H1 (cell line): ENCODE results near the gene ATG16L1. TPM values are rescaled to one million over a fixed set of nuclear protein-coding genes. Genes with fewer than 3 reads are reported as not detected.

Source experiments
- CTCF ChIA-PET: fragments of 300-600 bp; sonication (Branson Sonifier 250); formaldehyde crosslinking; loops from one replicate; lab custom pipeline; 2021; ENCODE audit not compliant: partially characterized antibody; lab: Charles Lee
- POLR2A ChIA-PET: fragments of 300-600 bp; sonication (Branson Sonifier 250); formaldehyde crosslinking; loops from one replicate; lab custom pipeline; 2021; ENCODE audit warnings: inconsistent platforms; ENCODE audit not compliant: partially characterized antibody; lab: Charles Lee
- DNase-seq, 2 experiments: peaks; one replicate each; pipeline versions ENCODE4 v3.0.0 to v3.0.0-alpha.2; 2010 to 2022; ENCODE audit warnings: low spot score in 2 of 2, low read depth in 1 of 2, mixed read lengths in 1 of 2
- FAIRE-seq: peaks from 2 replicates; lab custom pipeline; 2011; peaks lifted over from hg19 to GRCh38; lab: Jason Lieb, UNC
- H2AFZ ChIP-seq: 2 replicates; pipeline ENCODE4 v1.8.1; 2012; ENCODE audit warnings: low read length, inconsistent platforms
- H2AK5ac ChIP-seq: 2 replicates; pipeline ENCODE4 v1.6.1; 2013; ENCODE audit warnings: low read depth, low read length
- H2BK120ac ChIP-seq: replicated peaks from 2 replicates; pipeline ENCODE3; 2013; ENCODE audit warnings: low read depth, low read length, inconsistent platforms
- H2BK12ac ChIP-seq: 2 replicates; pipeline ENCODE4 v1.6.1; 2013; ENCODE audit warnings: low read depth, low read length
- H2BK15ac ChIP-seq: 2 replicates; pipeline ENCODE4 v1.6.1; 2013; ENCODE audit warnings: low read length
- H2BK20ac ChIP-seq: 2 replicates; pipeline ENCODE4 v1.6.1; 2013; ENCODE audit warnings: low read length
- H2BK5ac ChIP-seq: 2 replicates; pipeline ENCODE4 v1.6.1; 2013; ENCODE audit warnings: low read depth, low read length
- H3K14ac ChIP-seq: 2 replicates; pipeline ENCODE4 v1.6.1; 2013; ENCODE audit warnings: inconsistent platforms; ENCODE audit not compliant: insufficient read length
- H3K18ac ChIP-seq: 2 replicates; pipeline ENCODE4 v1.6.1; 2013; ENCODE audit warnings: low read length; ENCODE audit errors: extremely low read depth
- H3K23ac ChIP-seq: 2 replicates; pipeline ENCODE4 v1.6.1; 2013; ENCODE audit warnings: inconsistent platforms; ENCODE audit not compliant: insufficient read length
- H3K23me2 ChIP-seq: 2 replicates; pipeline ENCODE4 v1.6.1; 2013; ENCODE audit warnings: low read depth, low read length
- H3K27ac ChIP-seq: 2 replicates; pipeline ENCODE4 v1.6.1; 2011; ENCODE audit warnings: low read depth, low read length, inconsistent platforms
- H3K27me3 ChIP-seq, 4 experiments: replicated peaks in 1 of 4; 1 replicate in 1 of 4; 2 replicates in 3 of 4; pipeline versions ENCODE4 v1.6.1 to v1.8.1; 2011 to 2013; ENCODE audit warnings: low read length in 3 of 4, mild to moderate bottlenecking in 3 of 4, inconsistent platforms in 2 of 4, mixed read lengths in 2 of 4, moderate library complexity in 1 of 4; ENCODE audit not compliant: control insufficient read depth in 3 of 4, insufficient read depth in 3 of 4; ENCODE audit errors: extremely low read depth in 1 of 4
- H3K36me3 ChIP-seq, 4 experiments: 2 replicates each; pipeline versions ENCODE4 v1.6.1 to v1.8.1; 2011 to 2013; ENCODE audit warnings: mild to moderate bottlenecking in 4 of 4, low read length in 3 of 4, moderate library complexity in 2 of 4, control low read depth in 1 of 4, inconsistent platforms in 1 of 4; ENCODE audit not compliant: insufficient read depth in 4 of 4, control insufficient read depth in 2 of 4
- H3K4ac ChIP-seq: replicated peaks from 2 replicates; pipeline ENCODE3; 2013; ENCODE audit warnings: low read length, low read depth, mixed read lengths, inconsistent platforms; ENCODE audit not compliant: insufficient read length
- H3K4me1 ChIP-seq, 4 experiments: replicated peaks in 1 of 4; 1 replicate in 1 of 4; 2 replicates in 3 of 4; pipeline versions ENCODE4 v1.6.1 to v1.8.1; 2011 to 2013; ENCODE audit warnings: low read length in 3 of 4, inconsistent platforms in 2 of 4, mixed read lengths in 1 of 4; ENCODE audit not compliant: insufficient read depth in 4 of 4, control insufficient read depth in 3 of 4
- H3K4me2 ChIP-seq, 2 experiments: 2 replicates each; pipeline versions ENCODE4 v1.6.1 to v1.8.1; 2011 to 2013; ENCODE audit warnings: low read depth in 2 of 2, low read length in 2 of 2, control low read depth in 1 of 2, inconsistent platforms in 1 of 2, mild to moderate bottlenecking in 1 of 2; ENCODE audit not compliant: insufficient read depth in 1 of 2
- H3K4me3 ChIP-seq, 4 experiments: fragments of 200-600, 300-600 bp in 1 of 4; sonication (generic), shearing (Covaris generic), sonication (Bioruptor Twin) in 1 of 4; 2 replicates each; pipeline versions ENCODE4 v1.5.1 to v1.8.1; 2011 to 2016; ENCODE audit warnings: low read length in 4 of 4, low read depth in 3 of 4, control low read depth in 2 of 4, inconsistent platforms in 2 of 4, mild to moderate bottlenecking in 2 of 4, mixed read lengths in 1 of 4, moderate library complexity in 1 of 4; ENCODE audit not compliant: insufficient read depth in 2 of 4; ENCODE audit errors: extremely low read depth in 1 of 4
- H3K56ac ChIP-seq: replicated peaks from 2 replicates; pipeline ENCODE3; 2013; ENCODE audit warnings: low read depth, mild to moderate bottlenecking, mixed read lengths, low read length, inconsistent platforms; ENCODE audit not compliant: insufficient read length
- H3K79me1 ChIP-seq: 2 replicates; pipeline ENCODE4 v1.6.1; 2013; ENCODE audit warnings: low read depth, low read length, control low read depth
- H3K79me2 ChIP-seq, 2 experiments: 2 replicates each; pipeline versions ENCODE4 v1.6.1 to v1.8.1; 2012 to 2013; ENCODE audit warnings: low read length in 2 of 2, mild to moderate bottlenecking in 2 of 2, inconsistent platforms in 1 of 2; ENCODE audit not compliant: insufficient read depth in 2 of 2, control insufficient read depth in 1 of 2
- H3K9ac ChIP-seq, 4 experiments: replicated peaks in 1 of 4; 1 replicate in 1 of 4; 2 replicates in 3 of 4; pipeline versions ENCODE4 v1.6.1 to v1.8.1; 2011 to 2013; ENCODE audit warnings: low read depth in 3 of 4, low read length in 3 of 4, control low read depth in 2 of 4, mild to moderate bottlenecking in 2 of 4, moderate library complexity in 2 of 4, inconsistent platforms in 1 of 4; ENCODE audit errors: extremely low read depth in 1 of 4
- H3K9me3 ChIP-seq, 2 experiments: 2 replicates each; pipeline versions ENCODE4 v1.6.1 to v1.8.1; 2012 to 2013; ENCODE audit warnings: mild to moderate bottlenecking in 2 of 2, moderate library complexity in 2 of 2, control low read depth in 1 of 2, inconsistent platforms in 1 of 2, low read depth in 1 of 2, low read length in 1 of 2, mixed read lengths in 1 of 2; ENCODE audit not compliant: insufficient read depth in 2 of 2
- H4K20me1 ChIP-seq, 2 experiments: replicated peaks in 1 of 2; 2 replicates each; pipeline versions ENCODE3 to v1.8.1; 2011 to 2013; ENCODE audit warnings: inconsistent platforms in 2 of 2, low read length in 2 of 2, mild to moderate bottlenecking in 1 of 2; ENCODE audit not compliant: insufficient read depth in 2 of 2, control insufficient read depth in 1 of 2
- H4K5ac ChIP-seq: 2 replicates; pipeline ENCODE4 v1.6.1; 2013; ENCODE audit warnings: low read length, low read depth, mixed read lengths, inconsistent platforms; ENCODE audit not compliant: insufficient read length
- H4K8ac ChIP-seq: 2 replicates; pipeline ENCODE4 v1.8.0; 2013; ENCODE audit warnings: mild to moderate bottlenecking, moderate library complexity, low read length, inconsistent platforms; ENCODE audit not compliant: insufficient read depth; ENCODE audit errors: extremely low read depth
- H4K91ac ChIP-seq: replicated peaks from 2 replicates; pipeline ENCODE3; 2013; ENCODE audit warnings: low read length, mixed read lengths, inconsistent platforms; ENCODE audit not compliant: insufficient read length
- EZH2 ChIP-seq: fragments of 200-600 bp; sonication (generic); IDR thresholded peaks from 2 replicates; pipeline ENCODE4 v1.7.1; 2012; ENCODE audit warnings: low read depth, mild to moderate bottlenecking, moderate library complexity, low read length, inconsistent platforms; ENCODE audit not compliant: severe bottlenecking
- JUN ChIP-seq: IDR thresholded peaks from 2 replicates; pipeline ENCODE4 v1.6.1; 2011; ENCODE audit warnings: low read depth, mild to moderate bottlenecking, improper control_type of control experiment, low read length
- JUND ChIP-seq: IDR thresholded peaks from 2 replicates; pipeline ENCODE4 v1.6.1; 2011; ENCODE audit warnings: mild to moderate bottlenecking, improper control_type of control experiment, low read length
- WGBS, 2 experiments: shearing (Covaris generic) in 1 of 2; methylation state at CpG; one replicate each; pipeline versions ENCODE4 v1.1.6 to v1.1.7; 2013 to 2015; ENCODE audit warnings: low lambda C conversion rate in 2 of 2, mixed read lengths in 2 of 2, inconsistent platforms in 1 of 2, low coverage in 1 of 2, missing lambda C conversion rate in 1 of 2; ENCODE audit not compliant: insufficient replicate concordance in 2 of 2, insufficient coverage in 1 of 2, insufficient read length in 1 of 2; ENCODE audit errors: extremely low coverage in 1 of 2, missing lambda C conversion rate in 1 of 2; 5-methylcytosine and 5-hydroxymethylcytosine counted together
- polyA plus RNA-seq, 7 experiments: library from polyadenylated mRNA; depleted of rRNA in 3 of 7; stranded (reverse) in 5 of 7; unstranded in 2 of 7; fragments of >200 nt in 5 of 7; fragments of 200-250 nt in 2 of 7; gene quantifications; 1 replicate in 5 of 7; 2 replicates in 1 of 7; 4 replicates in 1 of 7; pipeline versions ENCODE4 v1.2.1 to v1.2.3, GENCODE V29; 2011 to 2013; ENCODE audit warnings: missing spikeins in 2 of 7, mixed read lengths in 2 of 7
- total RNA-seq: library from RNA; stranded (reverse); fragmentation: NEBNext Ultra II Directional; extraction: Animal tissue kit (Norgen Biotek cat#: 25700); gene quantifications from 2 replicates; pipeline ENCODE4 v1.2.1, GENCODE V29; 2021
- TF ChIP-seq, protein P1 (sequence below), 3 experiments: IDR thresholded peaks; 1 replicate in 2 of 3; 2 replicates in 1 of 3; pipeline versions ENCODE4 v1.5.1 to v1.6.1; 2011; ENCODE audit warnings: low read length in 3 of 3, mild to moderate bottlenecking in 3 of 3, inconsistent platforms in 2 of 3, low read depth in 1 of 3, moderate library complexity in 1 of 3; ENCODE audit not compliant: insufficient read depth in 1 of 3; ENCODE audit errors: control extremely low read depth in 1 of 3

ATG16L1 gene
- total and polyA plus RNA-seq, 2 of the 8 experiments (the other 6 are each of a cell fraction or from before 2014, with no cell fraction given): 18.3 to 31.0 TPM

GRCh38 chr2:233307565-233307964, 56.1 kb downstream of the ATG16L1 start, which contains the start of gene SAG:
TSS of gene SAG (plus strand) at chr2:233307816. CDS start at chr2:233309190, 1,374 bp downstream.
- ChIA-PET POLR2A (interaction anchor here (1.2 kb wide), 1 partner anchor 9 kb away, joined by 3 read pairs; no protein-coding TSS in a partner anchor), CTCF (interaction anchor here (0.6 kb wide), 1 partner anchor 254 kb away, joined by 3 read pairs; no protein-coding TSS in a partner anchor)
- Histone ChIP-seq H3K4me3 (no peak within 1 kb of the TSS), H3K14ac (no peak within 1 kb of the TSS), H2BK20ac (no peak within 1 kb of the TSS), H4K20me1 (no peaks in the 10 kb centered on the region), H2BK5ac (no peak within 1 kb of the TSS), H3K9me3 (no peaks in the 10 kb centered on the region), H3K4me1 (no peaks in the 10 kb centered on the region), H3K4me2 (no peak within 1 kb of the TSS), H3K23ac (no peak within 1 kb of the TSS), H3K36me3 (no peaks in the 10 kb centered on the region), H3K23me2 (no peaks in the 10 kb centered on the region), H2BK120ac (no peak within 1 kb of the TSS), H3K9ac (no peak within 1 kb of the TSS), H3K79me2 (no peaks in the 10 kb centered on the region), H4K5ac (no peak within 1 kb of the TSS), H3K27ac (no peak within 1 kb of the TSS), H3K4ac (peak within 1 kb of the TSS; percentile 44), H3K18ac (no peak within 1 kb of the TSS), H2BK12ac (no peak within 1 kb of the TSS), H4K8ac (no peak within 1 kb of the TSS), H3K56ac (no peak within 1 kb of the TSS), H2AFZ (no peak within 1 kb of the TSS), H2AK5ac (no peak within 1 kb of the TSS), H3K27me3 (no peaks in the 10 kb centered on the region), H3K79me1 (no peaks in the 10 kb centered on the region), H4K91ac (no peak within 1 kb of the TSS), H2BK15ac (no peak within 1 kb of the TSS)
- FAIRE-seq (no peak), DNase-seq (no peak)
- WGBS, 2 experiments: 88% methylated on average over 7 of the region's 7 CpGs; no CpG with 5 or more reads in 1 of the 2 experiments
- TF ChIP-seq, protein P1, sequence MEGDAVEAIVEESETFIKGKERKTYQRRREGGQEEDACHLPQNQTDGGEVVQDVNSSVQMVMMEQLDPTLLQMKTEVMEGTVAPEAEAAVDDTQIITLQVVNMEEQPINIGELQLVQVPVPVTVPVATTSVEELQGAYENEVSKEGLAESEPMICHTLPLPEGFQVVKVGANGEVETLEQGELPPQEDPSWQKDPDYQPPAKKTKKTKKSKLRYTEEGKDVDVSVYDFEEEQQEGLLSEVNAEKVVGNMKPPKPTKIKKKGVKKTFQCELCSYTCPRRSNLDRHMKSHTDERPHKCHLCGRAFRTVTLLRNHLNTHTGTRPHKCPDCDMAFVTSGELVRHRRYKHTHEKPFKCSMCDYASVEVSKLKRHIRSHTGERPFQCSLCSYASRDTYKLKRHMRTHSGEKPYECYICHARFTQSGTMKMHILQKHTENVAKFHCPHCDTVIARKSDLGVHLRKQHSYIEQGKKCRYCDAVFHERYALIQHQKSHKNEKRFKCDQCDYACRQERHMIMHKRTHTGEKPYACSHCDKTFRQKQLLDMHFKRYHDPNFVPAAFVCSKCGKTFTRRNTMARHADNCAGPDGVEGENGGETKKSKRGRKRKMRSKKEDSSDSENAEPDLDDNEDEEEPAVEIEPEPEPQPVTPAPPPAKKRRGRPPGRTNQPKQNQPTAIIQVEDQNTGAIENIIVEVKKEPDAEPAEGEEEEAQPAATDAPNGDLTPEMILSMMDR (IDR thresholded peaks at IDR 0.05; ENCODE audit: control extremely low read depth in 1 of 3, insufficient read depth in 1 of 3, low read depth in 1 of 3, low read length in 3 of 3): peak in 2 of 3 experiments; percentile 13 to 26; a peak in 2 of 4 replicates
- no peak for TF ChIP-seq EZH2
- no peak for TF ChIP-seq JUN
- TF ChIP-seq JUND: no peak
